H9 (cell line): ENCODE measurements around the gene TRIM2. TPM values are rescaled to one million over a fixed set of nuclear protein-coding genes. Genes with fewer than 3 reads are reported as not detected.

Experiments used
- DNase-seq: peaks from one replicate; pipeline ENCODE4 v3.0.0-alpha.2; 2017
- H2AFZ ChIP-seq: one replicate; pipeline ENCODE4 v1.6.1; 2013; ENCODE audit warnings: mild to moderate bottlenecking, low read length, control low read depth, moderate library complexity
- H2AK5ac ChIP-seq: 2 replicates; pipeline ENCODE4 v1.6.1; 2013; ENCODE audit warnings: low read length, control low read depth, mixed read lengths; ENCODE audit not compliant: insufficient read length
- H2BK120ac ChIP-seq: one replicate; pipeline ENCODE4 v1.6.1; 2013; ENCODE audit warnings: low read depth, mild to moderate bottlenecking, low read length, control low read depth, inconsistent platforms; ENCODE audit not compliant: poor library complexity, severe bottlenecking
- H2BK12ac ChIP-seq: 2 replicates; pipeline ENCODE4 v1.6.1; 2013; ENCODE audit warnings: low read length, control low read depth, mixed read lengths, low read depth; ENCODE audit not compliant: insufficient read length
- H2BK15ac ChIP-seq: 2 replicates; pipeline ENCODE4 v1.6.1; 2013; ENCODE audit warnings: low read depth, low read length, control low read depth
- H2BK20ac ChIP-seq: one replicate; pipeline ENCODE4 v1.6.1; 2013; ENCODE audit warnings: low read depth, mild to moderate bottlenecking, low read length, control low read depth, inconsistent platforms; ENCODE audit not compliant: poor library complexity, severe bottlenecking
- H2BK5ac ChIP-seq: 2 replicates; pipeline ENCODE4 v1.6.1; 2013; ENCODE audit warnings: low read length, control low read depth, mixed read lengths; ENCODE audit not compliant: insufficient read length
- H3K14ac ChIP-seq: 2 replicates; pipeline ENCODE4 v1.6.1; 2013; ENCODE audit warnings: low read length, control low read depth; ENCODE audit not compliant: insufficient read depth
- H3K18ac ChIP-seq: 2 replicates; pipeline ENCODE4 v1.6.1; 2013; ENCODE audit warnings: low read depth, mild to moderate bottlenecking, mixed read lengths, low read length, control low read depth; ENCODE audit not compliant: insufficient read length
- H3K23ac ChIP-seq: 2 replicates; pipeline ENCODE4 v1.6.1; 2013; ENCODE audit warnings: low read length, control low read depth, mixed read lengths, low read depth; ENCODE audit not compliant: insufficient read length
- H3K23me2 ChIP-seq: 2 replicates; pipeline ENCODE4 v1.6.1; 2013; ENCODE audit warnings: low read depth, mild to moderate bottlenecking, mixed read lengths, low read length, control low read depth; ENCODE audit not compliant: insufficient read length, poor library complexity, severe bottlenecking
- H3K27ac ChIP-seq: 2 replicates; pipeline ENCODE4 v1.5.1; 2013; ENCODE audit warnings: low read length, control low read depth, mixed read lengths, low read depth; ENCODE audit not compliant: insufficient read length
- H3K27me3 ChIP-seq: 2 replicates; pipeline ENCODE4 v1.6.1; 2013; ENCODE audit warnings: low read length, control low read depth, inconsistent platforms; ENCODE audit not compliant: insufficient read depth
- H3K4ac ChIP-seq: 2 replicates; pipeline ENCODE4 v1.6.1; 2013; ENCODE audit warnings: low read depth, mild to moderate bottlenecking, control low read depth, inconsistent platforms, low read length, moderate library complexity
- H3K4me1 ChIP-seq: 2 replicates; pipeline ENCODE4 v1.6.1; 2013; ENCODE audit warnings: low read length, control low read depth, inconsistent platforms; ENCODE audit not compliant: insufficient read depth
- H3K4me2 ChIP-seq: 2 replicates; pipeline ENCODE4 v1.6.1; 2013; ENCODE audit warnings: low read length, control low read depth, mixed read lengths; ENCODE audit not compliant: insufficient read length, insufficient read depth
- H3K56ac ChIP-seq: 2 replicates; pipeline ENCODE4 v1.6.1; 2013; ENCODE audit warnings: low read depth, mild to moderate bottlenecking, mixed read lengths, low read length, control low read depth; ENCODE audit not compliant: insufficient read length
- H3K79me1 ChIP-seq: 2 replicates; pipeline ENCODE4 v1.6.1; 2013; ENCODE audit warnings: low read depth, mild to moderate bottlenecking, moderate library complexity, low read length, control low read depth, inconsistent platforms; ENCODE audit not compliant: insufficient read depth, poor library complexity, severe bottlenecking
- H3K79me2 ChIP-seq: 2 replicates; pipeline ENCODE4 v1.6.1; 2013; ENCODE audit warnings: low read length, control low read depth, inconsistent platforms; ENCODE audit not compliant: insufficient read depth
- H3K9ac ChIP-seq: 2 replicates; pipeline ENCODE4 v1.6.1; 2013; ENCODE audit warnings: low read length, control low read depth, mixed read lengths; ENCODE audit not compliant: insufficient read length; ENCODE audit errors: extremely low read depth
- H3K9me3 ChIP-seq: one replicate; pipeline ENCODE4 v1.6.1; 2013; ENCODE audit warnings: low read depth, low read length, inconsistent platforms; ENCODE audit not compliant: control insufficient read depth
- H3T11ph ChIP-seq: one replicate; pipeline ENCODE4 v1.6.1; 2013; ENCODE audit warnings: mild to moderate bottlenecking, low read length, control low read depth, inconsistent platforms
- H4K20me1 ChIP-seq: one replicate; pipeline ENCODE4 v1.6.1; 2013; ENCODE audit not compliant: control insufficient read depth, insufficient read length, insufficient read depth
- H4K5ac ChIP-seq: 2 replicates; pipeline ENCODE4 v1.6.1; 2013; ENCODE audit warnings: low read depth, mild to moderate bottlenecking, mixed read lengths, low read length, control low read depth; ENCODE audit not compliant: insufficient read length
- H4K8ac ChIP-seq: replicated peaks from 2 replicates; pipeline ENCODE4 v1.6.1; 2013; ENCODE audit warnings: low read length, control low read depth, mixed read lengths, low read depth; ENCODE audit not compliant: insufficient read length
- H4K91ac ChIP-seq: 2 replicates; pipeline ENCODE4 v1.6.1; 2013; ENCODE audit warnings: low read depth, mild to moderate bottlenecking, moderate library complexity, mixed read lengths, low read length, control low read depth; ENCODE audit not compliant: insufficient read length
- H3K27ac Mint-ChIP-seq, 3 experiments: 2 replicates in 2 of 3; 3 replicates in 1 of 3; pipeline ENCODE4 v1.8.0; 2020 to 2021; ENCODE audit warnings: mixed read lengths in 3 of 3, mild to moderate bottlenecking in 1 of 3, moderate library complexity in 1 of 3
- H3K27me3 Mint-ChIP-seq: 2 replicates; pipeline ENCODE4 v1.8.0; 2021; ENCODE audit warnings: low read depth, mild to moderate bottlenecking, moderate library complexity, mixed read lengths
- H3K36me3 Mint-ChIP-seq, 3 experiments: 2 replicates in 2 of 3; 3 replicates in 1 of 3; pipeline ENCODE4 v1.8.0; 2020 to 2021; ENCODE audit warnings: low read depth in 3 of 3, mixed read lengths in 3 of 3; ENCODE audit not compliant: insufficient read depth in 1 of 3
- H3K4me1 Mint-ChIP-seq, 2 experiments: 2 replicates each; pipeline ENCODE4 v1.8.0; 2020; ENCODE audit warnings: mixed read lengths in 2 of 2
- H3K4me3 Mint-ChIP-seq, 2 experiments: 2 replicates in 1 of 2; 3 replicates in 1 of 2; pipeline ENCODE4 v1.8.0; 2020 to 2021; ENCODE audit warnings: mild to moderate bottlenecking in 2 of 2, mixed read lengths in 2 of 2, moderate library complexity in 1 of 2
- H3K9me3 Mint-ChIP-seq, 2 experiments: 2 replicates in 1 of 2; 3 replicates in 1 of 2; pipeline ENCODE4 v1.8.0; 2020; ENCODE audit warnings: mild to moderate bottlenecking in 2 of 2, mixed read lengths in 2 of 2, moderate library complexity in 1 of 2
- CTCF ChIP-seq: fragments of 200-600 bp; sonication (generic); conservative IDR thresholded peaks from 3 replicates; pipeline ENCODE4 v1.8.0; 2021; ENCODE audit warnings: antibody characterized with exemption, mild to moderate bottlenecking
- WGBS: extraction: QIAGEN DNeasy Blood & Tissue Kit; methylation state at CpG from one replicate; pipeline ENCODE4 v1.1.7; 2013; ENCODE audit warnings: missing lambda C conversion rate, low lambda C conversion rate, mixed read lengths; ENCODE audit not compliant: insufficient read length; ENCODE audit errors: extremely low coverage; 5-methylcytosine and 5-hydroxymethylcytosine counted together
- total RNA-seq: library from RNA; stranded (reverse); gene quantifications from 2 replicates; pipeline ENCODE4 v1.2.1, GENCODE V29; 2021

The TRIM2 gene
- total RNA-seq, 1 experiment from 2014 or later: 28.9 TPM

DNA sequence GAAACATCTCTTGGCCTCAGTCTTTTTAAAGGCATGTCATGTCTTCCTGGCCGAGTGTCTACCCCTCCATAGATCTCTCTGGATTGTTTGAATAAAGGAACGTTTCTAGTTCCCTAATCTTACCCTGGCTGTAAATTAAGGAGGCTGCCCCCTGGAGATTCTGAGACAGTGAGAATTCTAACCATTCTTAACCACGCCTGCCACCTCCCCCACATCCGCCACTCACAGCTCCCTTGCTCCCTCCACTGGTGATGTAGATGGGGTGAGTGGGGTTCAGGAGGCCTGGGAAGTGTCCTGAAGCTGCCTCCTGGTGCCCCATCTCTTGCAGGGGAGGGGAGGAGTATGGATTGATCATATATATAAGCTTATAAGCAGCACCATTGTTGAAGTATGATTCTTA, 48.0 kb upstream of the TRIM2 start:
- peaks cover 80% of the 10 kb centered on the region for H3K27me3 Mint-ChIP-seq
- Histone ChIP-seq H3K23me2 (peaks cover 17% of the 10 kb centered on the region), H2AK5ac (no peak overlapping the region), H3K9me3 (no peaks in the 10 kb centered on the region), H2BK5ac (no peak overlapping the region), H3T11ph (no peak overlapping the region), H3K14ac (no peak overlapping the region), H3K27me3 (peaks cover 16% of the 10 kb centered on the region; the same call in 1 of the 2 replicates), H4K91ac (no peak overlapping the region), H3K79me1 (no peaks in the 10 kb centered on the region), H3K18ac (no peak overlapping the region), H3K9ac (no peak overlapping the region), H3K4me1 (no peaks in the 10 kb centered on the region), H2BK20ac (no peak overlapping the region), H3K56ac (no peak overlapping the region), H2BK15ac (no peak overlapping the region), H3K23ac (no peak overlapping the region), H4K5ac (no peak overlapping the region), H4K8ac (no peak overlapping the region), H2BK120ac (no peak overlapping the region), H2AFZ (no peak overlapping the region), H3K27ac (no peak overlapping the region), H3K4me2 (no peak overlapping the region), H2BK12ac (no peak overlapping the region), H3K4ac (no peak overlapping the region), H4K20me1 (no peaks in the 10 kb centered on the region), H3K79me2 (no peaks in the 10 kb centered on the region)
- no CpG with 5 or more reads among the region's 4 CpGs for whole genome bisulfite sequencing
- no peak overlapping the region for H3K27ac Mint-ChIP-seq
- H3K36me3 Mint-ChIP-seq: no peaks in the 10 kb centered on the region
- H3K4me3 Mint-ChIP-seq: peak overlapping the region in 1 of 2 experiments; percentile 4; a peak in 1 of 5 replicates
- H3K9me3 Mint-ChIP-seq: peaks cover 0 to 5% of the 10 kb centered on the region in 2 experiments; a peak in 1 of 5 replicates
- peaks cover 30 to 49% of the 10 kb centered on the region in 2 experiments for H3K4me1 Mint-ChIP-seq
- DNase-seq: no peak
- peak; percentile 49; the same call in 2 of the 3 replicates for TF ChIP-seq CTCF
